ENCODE measurements around the gene TMEM213. TPM values are rescaled to one million over a fixed set of nuclear protein-coding genes. Genes with fewer than 3 reads are reported as not detected.
"Not testable (repeated sequence)": the region's sequence is repeated elsewhere in the genome, so short reads cannot be mapped to it uniquely, and the experiment has no call there.

TMEM213 gene
- total RNA-seq, 1 donor from 2014 or later = not detected

GRCh38 chr7:138809346-138809745 is 11.6 kb downstream of the TMEM213 start:
- no peak for DNase-seq (ENCODE audit: low read depth)
- no peak overlapping the region for H3K4me3 ChIP-seq (ENCODE audit: low read depth, low read length)
- no peak for TF ChIP-seq CTCF (IDR thresholded peaks at IDR 0.05; ENCODE audit: insufficient read depth, low read length, poor library complexity, severe bottlenecking)

GRCh38 chr7:138811327-138811726 is 13.5 kb downstream of the TMEM213 start:
- H3K4me3 ChIP-seq (ENCODE audit: low read depth, low read length); H3K36me3 ChIP-seq (ENCODE audit: control insufficient read depth, insufficient read depth, low read length); H3K27me3 ChIP-seq (ENCODE audit: control insufficient read depth, insufficient read depth, low read length); DNase-seq (ENCODE audit: low read depth): not testable (repeated sequence)

More at GRCh38 chr7:138809346-138809745, 11.6 kb downstream of the TMEM213 start:
- Histone ChIP-seq H3K36me3 (ENCODE audit: control insufficient read depth, insufficient read depth, low read length) (no peaks in the 10 kb centered on the region), H3K27me3 (ENCODE audit: control insufficient read depth, insufficient read depth, low read length) (no peaks in the 10 kb centered on the region)

DNA sequence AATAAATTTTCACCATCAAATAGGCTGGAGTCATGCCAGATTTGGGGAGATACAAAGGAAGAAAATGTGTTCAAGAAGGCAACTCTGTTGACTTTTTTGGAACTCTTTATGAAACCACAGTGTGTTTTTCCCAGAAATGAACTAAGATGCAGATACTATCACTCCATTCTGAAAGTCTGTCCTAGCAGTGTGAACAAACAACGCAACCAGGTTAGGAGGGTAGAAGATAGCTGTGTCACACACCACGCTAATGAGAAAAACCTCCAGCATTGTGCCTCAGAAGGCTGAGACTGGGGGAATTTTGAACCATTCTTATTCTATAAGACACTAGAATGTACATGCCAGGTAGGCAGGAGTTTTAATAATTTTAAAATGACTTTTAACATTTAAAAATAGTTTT is 16.2 kb downstream of the TMEM213 start:
- no peaks in the 10 kb centered on the region for H3K27me3 ChIP-seq (ENCODE audit: control insufficient read depth, insufficient read depth, low read length)
- no peak overlapping the region for H3K4me3 ChIP-seq (ENCODE audit: low read depth, low read length)
- no peak for TF ChIP-seq CTCF (IDR thresholded peaks at IDR 0.05; ENCODE audit: insufficient read depth, low read length, poor library complexity, severe bottlenecking)
- H3K36me3 ChIP-seq (ENCODE audit: control insufficient read depth, insufficient read depth, low read length) = no peaks in the 10 kb centered on the region
- no peak for DNase-seq (ENCODE audit: low read depth)

GRCh38 chr7:138814816-138815332 is 17.1 kb downstream of the TMEM213 start:
- TF ChIP-seq CTCF (IDR thresholded peaks at IDR 0.05; ENCODE audit: insufficient read depth, low read length, poor library complexity, severe bottlenecking) = no peak
- no peaks in the 10 kb centered on the region for H3K36me3 ChIP-seq (ENCODE audit: control insufficient read depth, insufficient read depth, low read length)
- no peaks in the 10 kb centered on the region for H3K27me3 ChIP-seq (ENCODE audit: control insufficient read depth, insufficient read depth, low read length)
- DNase-seq (ENCODE audit: low read depth) = no peak
- no peak overlapping the region for H3K4me3 ChIP-seq (ENCODE audit: low read depth, low read length)

DNA sequence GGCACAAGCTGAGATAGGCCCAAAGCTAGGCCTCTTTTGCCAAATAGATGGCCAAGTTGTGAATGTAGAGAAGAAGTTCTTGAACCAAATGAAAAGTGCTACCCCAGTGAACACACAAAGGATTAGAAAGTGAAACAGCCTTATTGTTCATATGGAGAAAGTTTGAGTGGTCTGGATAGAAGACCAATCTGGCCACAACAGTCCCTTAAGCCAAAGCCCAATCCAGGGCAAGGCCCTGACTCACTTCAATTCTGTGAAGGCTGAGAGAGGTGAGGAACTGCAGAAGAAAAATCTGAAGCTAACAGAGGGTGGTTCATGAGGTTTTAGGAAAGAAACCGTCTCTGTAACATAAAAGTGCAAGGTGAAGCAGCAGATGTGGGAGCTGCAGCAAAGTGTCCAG is 18.9 kb downstream of the TMEM213 start:
- H3K36me3 ChIP-seq (ENCODE audit: control insufficient read depth, insufficient read depth, low read length) = no peaks in the 10 kb centered on the region
- no peaks in the 10 kb centered on the region for H3K27me3 ChIP-seq (ENCODE audit: control insufficient read depth, insufficient read depth, low read length)
- TF ChIP-seq CTCF (IDR thresholded peaks at IDR 0.05; ENCODE audit: insufficient read depth, low read length, poor library complexity, severe bottlenecking) = no peak
- no peak for DNase-seq (ENCODE audit: low read depth)
- no peak overlapping the region for H3K4me3 ChIP-seq (ENCODE audit: low read depth, low read length)

- Histone ChIP-seq H3K36me3 (ENCODE audit: control insufficient read depth, insufficient read depth, low read length) (no peaks in the 10 kb centered on the region), H3K4me3 (ENCODE audit: low read depth, low read length) (no peak overlapping the region), H3K27me3 (ENCODE audit: control insufficient read depth, insufficient read depth, low read length) (no peaks in the 10 kb centered on the region)
- TF ChIP-seq CTCF (IDR thresholded peaks at IDR 0.05; ENCODE audit: insufficient read depth, low read length, poor library complexity, severe bottlenecking) = no peak
- no peak for DNase-seq (ENCODE audit: low read depth)
Measured at GRCh38 chr7:138819625-138820024, 21.8 kb downstream of the TMEM213 start.
